Cortex of kidney (tissue), 1 donor: ENCODE data around the gene ZG16.
"Not testable (repeated sequence)": the region's sequence is repeated elsewhere in the genome, so short reads cannot be mapped to it uniquely, and the experiment has no call there.

Experiments
- DNase-seq: peaks from one replicate; lab custom pipeline; 2025; lab: John Stamatoyannopoulos, UW

Gene ZG16, protein sequence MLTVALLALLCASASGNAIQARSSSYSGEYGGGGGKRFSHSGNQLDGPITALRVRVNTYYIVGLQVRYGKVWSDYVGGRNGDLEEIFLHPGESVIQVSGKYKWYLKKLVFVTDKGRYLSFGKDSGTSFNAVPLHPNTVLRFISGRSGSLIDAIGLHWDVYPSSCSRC

GRCh38 chr16:29777576-29778350 is at the start of gene ZG16:
Gene ZG16, plus strand, starts transcription at chr16:29778256. Its CDS starts 1,011 bp downstream, at chr16:29779267.
- no peak for DNase-seq

DNA sequence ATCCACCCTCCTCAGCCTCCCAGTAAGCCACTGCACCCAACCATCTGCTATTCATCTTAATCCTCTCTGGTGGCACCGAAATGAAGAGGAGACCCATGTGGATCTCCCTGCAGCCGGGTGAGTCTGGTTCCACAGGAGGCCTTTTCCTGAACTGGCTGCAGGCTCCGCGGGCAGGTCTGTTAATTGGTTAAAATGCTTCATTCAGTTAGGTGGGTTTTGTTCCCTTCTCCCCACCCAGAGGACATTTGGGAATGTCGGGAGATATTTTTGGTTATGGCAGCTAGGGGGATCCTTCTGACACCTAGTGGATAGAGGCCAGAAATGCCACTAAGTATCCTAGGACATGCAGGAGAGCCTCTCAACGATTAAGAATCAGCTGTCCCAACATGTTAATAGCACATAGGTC is 48.9 kb upstream of the ZG16 start:
- DNase-seq: no peak

GRCh38 chr16:29730649-29731048 is 47.4 kb upstream of the ZG16 start:
- no peak for DNase-seq

GRCh38 chr16:29731768-29732601 is 46.1 kb upstream of the ZG16 start:
- not testable (repeated sequence) for DNase-seq

DNA sequence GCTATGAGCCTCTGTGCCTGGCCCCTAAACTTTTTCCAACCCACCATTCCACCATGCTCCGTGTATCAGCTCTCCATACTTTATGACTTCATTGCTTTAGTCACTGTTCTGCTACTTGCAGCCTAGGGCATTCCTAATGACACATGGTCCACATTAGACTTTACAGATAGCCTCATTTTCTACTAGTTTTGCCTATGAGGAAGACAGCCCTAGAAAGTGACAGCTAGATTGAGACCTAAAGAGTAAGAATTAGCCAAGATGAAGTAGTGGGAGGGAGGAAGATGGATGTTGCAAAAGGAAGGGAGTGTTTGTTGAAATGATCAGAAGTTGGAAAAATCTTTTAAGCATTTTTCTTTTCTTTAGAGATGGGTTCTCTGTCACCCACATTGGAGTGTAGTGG is 43.3 kb upstream of the ZG16 start:
- DNase-seq: no peak

- DNase-seq: no peak
Observed at GRCh38 chr16:29736112-29736511, 41.9 kb upstream of the ZG16 start.

GRCh38 chr16:29736764-29737163 is 41.3 kb upstream of the ZG16 start:
- no peak for DNase-seq

DNA sequence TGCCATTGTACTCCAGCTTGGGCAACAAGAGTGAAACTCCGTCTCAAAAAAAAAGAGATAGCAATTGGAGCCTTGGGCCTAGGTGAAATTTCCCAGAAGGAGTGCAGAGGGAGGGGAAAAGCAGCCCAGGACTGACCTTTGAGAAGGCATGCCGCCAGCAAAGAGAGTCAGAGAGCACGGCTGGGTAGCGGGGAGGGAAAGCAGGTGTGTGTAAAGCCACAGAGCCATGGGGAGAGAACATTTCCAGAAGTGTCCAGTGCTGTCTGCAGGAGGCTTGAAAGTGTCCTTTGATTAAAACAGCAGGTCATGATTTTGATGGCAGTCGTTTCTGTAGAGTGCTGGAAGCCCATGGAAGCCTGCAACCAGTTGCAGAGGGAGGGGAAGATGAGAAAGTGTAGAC is 40.3 kb upstream of the ZG16 start:
- DNase-seq: no peak

- no peak for DNase-seq
Observed at GRCh38 chr16:29738514-29738913, 39.5 kb upstream of the ZG16 start.

- DNase-seq: not testable (repeated sequence)
Observed at GRCh38 chr16:29739927-29740629, 38.0 kb upstream of the ZG16 start.

- DNase-seq: not testable (repeated sequence)
Observed at GRCh38 chr16:29740630-29741015, 37.4 kb upstream of the ZG16 start.

DNA sequence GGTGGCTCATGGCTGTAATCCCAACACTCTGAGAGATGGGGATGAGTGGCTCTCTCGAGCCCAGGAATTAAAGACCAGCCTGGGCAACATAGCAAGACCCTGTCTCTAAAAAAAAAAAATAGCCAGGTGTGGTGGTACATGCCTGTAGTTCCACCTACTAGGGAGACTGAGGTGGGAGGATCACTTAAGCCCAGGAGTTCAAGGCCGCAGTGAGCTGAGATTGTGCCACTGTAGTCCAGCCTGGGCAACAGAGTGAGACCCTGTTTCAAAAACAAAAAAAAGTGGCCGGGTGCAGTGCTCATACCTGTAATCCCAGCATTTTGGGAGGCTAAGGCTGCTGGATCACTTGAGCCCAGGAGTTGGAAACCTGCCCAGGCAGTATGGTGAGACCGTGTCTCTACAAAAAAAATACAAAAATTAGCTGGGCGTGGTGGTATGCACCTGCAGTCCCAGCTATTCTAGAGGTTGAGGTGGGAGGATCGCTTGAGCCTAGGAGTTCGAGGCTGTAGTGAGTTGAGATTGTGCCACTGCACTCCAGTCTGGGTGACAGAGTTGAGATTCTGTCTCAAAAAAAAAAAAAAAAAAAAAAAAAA is 35.3 kb upstream of the ZG16 start:
- DNase-seq: no peak

GRCh38 chr16:29743475-29743826 is 34.6 kb upstream of the ZG16 start:
- DNase-seq: no peak

DNA sequence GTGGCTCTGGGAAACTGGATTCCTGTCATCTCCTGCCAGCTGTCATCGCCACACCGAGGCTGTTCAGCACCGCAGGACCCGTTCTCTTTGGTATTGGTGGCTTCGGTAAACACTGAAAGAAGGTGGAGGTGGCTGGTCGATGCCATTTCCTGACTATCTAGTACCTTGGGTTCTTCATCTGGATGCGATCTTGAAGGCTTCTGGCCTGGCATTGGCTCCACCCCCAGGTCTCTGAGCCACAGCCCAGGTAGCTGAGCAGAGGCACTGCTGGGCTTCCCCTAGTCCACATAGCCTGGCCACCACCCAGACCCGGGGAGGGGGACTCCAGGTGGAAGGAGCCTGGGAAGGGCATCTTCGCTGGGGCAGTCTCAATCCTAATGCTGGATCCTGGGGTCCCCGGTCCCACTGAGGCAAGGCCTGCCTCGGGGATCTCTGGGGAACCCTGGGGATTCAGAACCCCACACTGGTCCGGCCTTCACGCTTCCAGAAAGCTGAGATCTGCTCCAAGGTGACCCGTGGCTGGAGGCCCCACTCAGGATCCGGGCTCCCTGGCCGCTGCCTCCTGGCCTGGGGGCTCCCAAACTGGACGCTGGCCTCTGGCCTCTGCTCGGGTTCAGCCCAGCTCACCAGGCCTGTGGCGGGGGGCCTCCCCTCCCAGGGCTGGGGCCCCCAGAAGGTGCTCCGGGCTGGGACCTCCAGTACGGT is 34.1 kb upstream of the ZG16 start:
- DNase-seq: no peak

DNA sequence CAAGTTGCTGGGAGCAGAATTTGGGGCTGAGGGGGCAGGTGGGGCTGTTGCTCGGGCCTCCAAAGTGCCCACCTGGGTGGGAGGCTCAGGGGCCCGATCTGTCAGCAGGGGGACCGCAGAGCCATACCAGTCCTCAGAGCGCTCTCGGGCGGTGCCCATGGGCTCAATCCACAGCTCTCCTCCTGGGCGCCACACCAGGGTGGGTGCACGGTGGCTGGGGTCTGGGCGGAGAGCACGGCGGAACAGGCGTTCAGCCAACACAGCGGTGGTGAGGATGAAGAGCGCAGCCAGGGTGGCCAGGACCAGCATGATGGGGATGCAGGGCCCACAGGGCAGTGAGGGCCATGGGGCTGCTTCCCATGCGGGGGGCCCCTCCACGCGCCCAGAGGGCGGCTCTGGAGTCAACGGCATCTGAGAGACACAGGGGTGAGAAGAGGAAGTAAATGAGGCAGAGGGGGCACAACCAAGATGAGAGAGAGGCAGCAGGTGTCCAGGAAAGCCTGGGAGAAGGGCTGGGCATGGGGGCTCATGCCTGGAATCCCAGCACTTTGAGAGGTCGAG is 33.4 kb upstream of the ZG16 start:
- no peak for DNase-seq

GRCh38 chr16:29745121-29745852 is 32.8 kb upstream of the ZG16 start:
- no peak for DNase-seq

GRCh38 chr16:29745853-29746345 is 32.2 kb upstream of the ZG16 start, which contains the start of gene C16orf54:
Gene C16orf54, minus strand, starts transcription at chr16:29745990. Its CDS starts 1,039 bp downstream, at chr16:29744951.
- DNase-seq: no peak

DNA sequence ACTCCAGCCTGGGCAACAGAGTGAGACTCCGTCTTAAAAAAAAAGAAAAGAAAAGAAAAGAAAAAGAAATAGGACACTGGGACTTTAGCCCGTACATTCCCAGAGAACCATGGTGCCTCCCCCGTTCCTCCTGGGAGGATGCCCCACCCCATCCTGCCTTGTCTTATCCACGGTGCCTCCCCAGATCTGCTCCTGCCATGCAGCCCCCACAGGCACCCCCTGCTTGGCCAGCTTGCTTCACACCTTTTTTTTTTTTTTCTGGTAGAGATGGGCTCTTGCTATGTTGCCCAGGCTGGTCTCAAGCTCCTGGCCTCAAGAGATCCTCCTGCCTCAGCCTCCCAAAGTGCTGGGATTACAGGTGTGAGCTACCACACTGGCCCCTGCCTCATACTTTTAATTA is 31.5 kb upstream of the ZG16 start:
- not testable (repeated sequence) for DNase-seq

DNA sequence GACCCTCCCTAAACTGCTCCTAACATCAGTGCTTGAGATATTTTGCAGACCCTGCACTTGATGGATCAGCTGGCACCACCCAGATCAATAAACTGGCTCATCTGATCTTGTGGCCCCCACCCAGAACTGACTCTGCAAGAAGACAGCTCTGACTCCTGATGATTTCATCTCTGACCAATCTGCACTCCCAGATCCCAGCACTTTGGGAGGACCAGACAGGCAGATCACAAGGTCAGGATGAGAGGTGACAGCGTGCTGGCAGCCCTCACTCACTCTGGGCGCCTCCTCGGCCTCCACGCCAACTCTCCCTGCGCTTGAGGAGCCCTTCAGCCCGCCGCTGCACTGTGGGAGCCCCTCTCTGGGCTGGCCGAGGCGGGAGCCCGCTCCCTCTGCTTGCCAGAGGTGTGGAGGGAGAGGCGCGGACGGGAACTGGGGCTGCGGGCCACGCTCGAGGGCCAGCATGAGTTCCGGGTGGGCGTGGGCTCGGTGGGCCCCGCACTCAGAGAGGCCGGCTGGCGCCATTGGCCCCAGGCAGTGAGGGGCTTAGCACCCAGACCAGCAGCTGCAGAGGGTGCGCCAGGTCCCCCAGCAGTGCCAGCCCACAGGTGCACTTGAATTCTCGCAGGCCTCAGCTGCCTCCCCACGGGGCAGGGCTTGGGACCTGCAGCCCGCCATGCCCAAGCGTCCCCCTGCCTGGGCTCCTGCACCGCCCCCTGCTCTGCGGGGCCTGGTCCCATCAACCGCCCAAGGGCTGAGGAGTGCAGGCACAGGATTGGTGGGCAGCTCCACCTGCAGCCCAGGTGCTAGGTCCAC is 29.9 kb upstream of the ZG16 start:
- DNase-seq: no peak
